Esophagus muscularis mucosa (tissue), 4 donors: Measurements from ENCODE around the gene SHE.

ENCODE experiments used
- EP300 ChIP-seq: sonication (generic); formaldehyde crosslinking; IDR thresholded peaks from one replicate; pipeline ENCODE4 v1.6.1; 2017; ENCODE audit warnings: antibody characterized with exemption
- POLR2A ChIP-seq: fragments of 450-650 bp; IDR thresholded peaks from one replicate; pipeline ENCODE4 v1.6.1; 2017; ENCODE audit warnings: antibody characterized with exemption, moderate library complexity, mild to moderate bottlenecking, low read depth
- POLR2AphosphoS5 ChIP-seq, 2 donors: sonication (generic); formaldehyde crosslinking; IDR thresholded peaks; one replicate each; pipeline ENCODE4 v1.6.1; 2017; ENCODE audit warnings: antibody characterized with exemption in 2 of 2
- TF ChIP-seq, protein P1 (sequence below), 3 experiments: fragments of 200-600 bp in 2 of 3; fragments of 450-650 bp in 1 of 3; sonication (generic) in 2 of 3; IDR thresholded peaks; one replicate each; pipeline ENCODE4 v1.5.1; 2017 to 2019; ENCODE audit warnings: antibody characterized with exemption in 3 of 3, mild to moderate bottlenecking in 2 of 3, moderate library complexity in 1 of 3

DNA sequence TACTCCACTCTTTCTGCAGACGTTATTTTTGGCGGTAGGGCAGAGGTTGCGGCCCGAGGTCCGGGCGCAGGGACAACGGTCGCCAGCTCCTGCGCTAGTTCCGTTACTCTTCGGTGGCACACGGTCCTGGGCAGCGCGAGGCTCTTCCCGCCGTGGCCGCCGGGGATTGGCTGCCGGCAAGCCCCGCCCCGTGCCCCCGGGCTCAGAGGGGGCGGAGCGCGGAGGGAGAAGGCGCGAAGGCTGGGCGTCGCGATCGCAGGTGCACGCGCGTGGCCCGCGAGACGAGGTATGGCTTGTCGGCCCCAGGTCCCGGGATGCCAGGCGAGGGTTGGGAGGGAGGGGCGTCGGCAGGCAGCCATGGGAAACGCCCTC lies 518 bp upstream of the SHE start:
- no peak for TF ChIP-seq EP300
- no peak for TF ChIP-seq POLR2A
- no peak for TF ChIP-seq POLR2AphosphoS5 (IDR thresholded peaks at IDR 0.05)
- TF ChIP-seq, protein P1, sequence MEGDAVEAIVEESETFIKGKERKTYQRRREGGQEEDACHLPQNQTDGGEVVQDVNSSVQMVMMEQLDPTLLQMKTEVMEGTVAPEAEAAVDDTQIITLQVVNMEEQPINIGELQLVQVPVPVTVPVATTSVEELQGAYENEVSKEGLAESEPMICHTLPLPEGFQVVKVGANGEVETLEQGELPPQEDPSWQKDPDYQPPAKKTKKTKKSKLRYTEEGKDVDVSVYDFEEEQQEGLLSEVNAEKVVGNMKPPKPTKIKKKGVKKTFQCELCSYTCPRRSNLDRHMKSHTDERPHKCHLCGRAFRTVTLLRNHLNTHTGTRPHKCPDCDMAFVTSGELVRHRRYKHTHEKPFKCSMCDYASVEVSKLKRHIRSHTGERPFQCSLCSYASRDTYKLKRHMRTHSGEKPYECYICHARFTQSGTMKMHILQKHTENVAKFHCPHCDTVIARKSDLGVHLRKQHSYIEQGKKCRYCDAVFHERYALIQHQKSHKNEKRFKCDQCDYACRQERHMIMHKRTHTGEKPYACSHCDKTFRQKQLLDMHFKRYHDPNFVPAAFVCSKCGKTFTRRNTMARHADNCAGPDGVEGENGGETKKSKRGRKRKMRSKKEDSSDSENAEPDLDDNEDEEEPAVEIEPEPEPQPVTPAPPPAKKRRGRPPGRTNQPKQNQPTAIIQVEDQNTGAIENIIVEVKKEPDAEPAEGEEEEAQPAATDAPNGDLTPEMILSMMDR (IDR thresholded peaks at IDR 0.05), result no peak
